ENCODE measurements around the gene VWA1. TPM values are rescaled to one million over a fixed set of nuclear protein-coding genes. Genes with fewer than 3 reads are reported as not detected.
"Not testable (repeated sequence)": the region's sequence is repeated elsewhere in the genome, so short reads cannot be mapped to it uniquely, and the experiment has no call there.

The VWA1 gene
- total and polyA plus RNA-seq, 2 experiments from 2014 or later: 7.2 to 31.5 TPM

GRCh38 chr1:1482856-1483255, 47.4 kb downstream of the VWA1 start (continued):
- no peak for TF ChIP-seq ZNF331 (CRISPR knock-in tag; IDR thresholded peaks at IDR 0.05; ENCODE audit: low read depth)
- no peak for TF ChIP-seq CREB1 (CRISPR knock-in tag; IDR thresholded peaks at IDR 0.05; ENCODE audit: low read depth)
- no peak for TF ChIP-seq POLR2AphosphoS5 (IDR thresholded peaks at IDR 0.05; ENCODE audit: low read depth)
- no peak for TF ChIP-seq EZH2phosphoT487 (IDR thresholded peaks at IDR 0.05; ENCODE audit: unreplicated experiment)

DNA sequence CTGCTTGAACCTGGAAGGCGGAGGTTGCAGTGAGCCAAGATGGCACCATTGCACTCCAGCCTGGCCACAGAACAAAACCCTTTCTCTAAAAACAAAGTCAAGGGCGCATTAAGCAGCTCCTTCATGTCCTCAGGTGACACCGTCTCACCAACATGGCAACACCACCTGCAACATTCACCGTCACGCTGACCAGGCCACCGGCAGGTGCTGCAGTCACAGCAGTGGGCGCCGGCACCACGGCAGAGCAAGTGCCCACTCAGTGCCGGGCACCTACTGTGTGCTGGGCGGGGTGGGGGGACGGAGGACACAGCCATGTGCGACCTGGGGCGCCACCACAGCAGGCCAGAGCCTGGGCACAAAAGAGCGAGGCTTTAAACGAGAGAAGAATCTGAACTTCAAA, 48.2 kb downstream of the VWA1 start:
- Histone ChIP-seq H3K27ac (ENCODE audit: low read depth) (no peak overlapping the region), H2AFZ (no peak overlapping the region), H3F3A (replicated peaks; ENCODE audit: low read depth) (0 out of 2 replicates have a peak, but pooled peaks cover 7% of the 10 kb centered on the region), H3K4me2 (no peak overlapping the region), H4K20me1 (replicated peaks; ENCODE audit: insufficient read depth) (0 out of 2 replicates have a peak, but pooled peaks cover 3% of the 10 kb centered on the region), H3K4me3 (no peak overlapping the region), H3K79me2 (replicated peaks; ENCODE audit: insufficient read depth) (no peaks in the 10 kb centered on the region), H3K4me1 (ENCODE audit: insufficient read depth) (no peaks in the 10 kb centered on the region), H3K9me2 (ENCODE audit: insufficient read depth) (no peaks in the 10 kb centered on the region), H3K27me3 (ENCODE audit: insufficient read depth) (no peaks in the 10 kb centered on the region), H3K36me3 (ENCODE audit: insufficient read depth) (peaks cover 18% of the 10 kb centered on the region)
- no peak for TF ChIP-seq EZH2 (IDR thresholded peaks at IDR 0.05; ENCODE audit: low read depth, unreplicated experiment)
- TF ChIP-seq STAT1 (IDR thresholded peaks at IDR 0.05; ENCODE audit: unreplicated experiment): no peak
- no peak for TF ChIP-seq REST (IDR thresholded peaks at IDR 0.05; ENCODE audit: unreplicated experiment)
- no peak for TF ChIP-seq ETS1 (IDR thresholded peaks at IDR 0.05)
- no peak for TF ChIP-seq NANOG (IDR thresholded peaks at IDR 0.05; ENCODE audit: borderline replicate concordance)
- no peak for TF ChIP-seq POLR2AphosphoS5 (IDR thresholded peaks at IDR 0.05; ENCODE audit: low read depth)
- TF ChIP-seq EZH2phosphoT487 (IDR thresholded peaks at IDR 0.05; ENCODE audit: unreplicated experiment): no peak
- peaks cover 8% of the 10 kb centered on the region for H3K27me3 Mint-ChIP-seq (ENCODE audit: insufficient read depth, low read depth, poor library complexity)
- H3K4me1 Mint-ChIP-seq: no peaks in the 10 kb centered on the region
- no peak overlapping the region for H3K4me3 Mint-ChIP-seq
- no peak for ATAC-seq
- no peak for DNase-seq (ENCODE audit: low spot score)
- peaks cover 66% of the 10 kb centered on the region for H3K36me3 Mint-ChIP-seq (ENCODE audit: low read depth)
- H3K27ac Mint-ChIP-seq: no peak overlapping the region
- H3K9me3 Mint-ChIP-seq: no peaks in the 10 kb centered on the region

DNA sequence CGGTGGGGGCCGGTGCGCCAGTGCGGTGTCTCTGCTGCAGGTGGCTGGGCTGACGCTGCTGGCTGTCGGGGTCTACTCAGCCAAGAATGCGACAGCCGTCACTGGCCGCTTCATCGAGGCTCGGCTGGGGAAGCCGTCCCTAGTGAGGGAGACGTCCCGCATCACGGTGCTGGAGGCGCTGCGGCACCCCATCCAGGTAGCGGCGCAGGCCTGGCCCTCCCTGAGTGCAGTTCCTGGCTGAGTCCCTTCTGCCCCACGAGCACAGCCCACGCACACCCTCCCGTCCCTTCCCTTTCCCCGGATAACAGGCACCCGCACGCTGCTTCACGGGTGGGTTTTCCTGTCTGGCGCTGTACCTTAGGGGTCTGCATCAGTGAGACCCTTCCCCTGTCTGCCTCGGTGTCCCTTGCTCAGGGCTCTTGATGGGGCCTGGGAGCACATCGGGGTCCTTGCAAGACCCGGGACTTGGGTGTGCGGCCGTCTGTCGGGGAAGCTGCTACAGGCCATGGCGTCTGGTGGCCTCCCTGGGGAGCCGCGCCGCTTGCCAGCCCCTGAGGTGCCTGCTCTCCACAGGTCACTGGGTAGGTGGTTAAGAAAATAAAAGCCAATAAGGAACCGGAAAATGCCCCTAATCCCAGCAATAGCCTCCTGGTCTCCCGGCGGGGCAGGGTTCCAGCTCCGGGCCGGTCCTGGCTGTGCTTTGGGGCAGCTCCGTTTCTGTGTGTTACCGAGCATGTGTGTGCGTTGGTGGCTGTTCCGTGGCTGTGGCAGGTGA, 49.7 kb downstream of the VWA1 start:
- H3K36me3 ChIP-seq (ENCODE audit: insufficient read depth): peaks cover 20% of the 10 kb centered on the region
- not testable (repeated sequence) for H3K27me3 Mint-ChIP-seq (ENCODE audit: insufficient read depth, low read depth, poor library complexity); H3K9me3 Mint-ChIP-seq; H3K4me1 ChIP-seq (ENCODE audit: insufficient read depth); H3K27me3 ChIP-seq (ENCODE audit: insufficient read depth); H3K79me2 ChIP-seq (replicated peaks; ENCODE audit: insufficient read depth); H3F3A ChIP-seq (replicated peaks; ENCODE audit: low read depth); H3K9me2 ChIP-seq (ENCODE audit: insufficient read depth); H4K20me1 ChIP-seq (replicated peaks; ENCODE audit: insufficient read depth); H3K4me2 ChIP-seq; H3K27ac ChIP-seq (ENCODE audit: low read depth); ATAC-seq; H3K27ac Mint-ChIP-seq; DNase-seq (ENCODE audit: low spot score); H3K4me1 Mint-ChIP-seq; H3K4me3 ChIP-seq; H3K4me3 Mint-ChIP-seq; H2AFZ ChIP-seq
- peaks cover 68% of the 10 kb centered on the region for H3K36me3 Mint-ChIP-seq (ENCODE audit: low read depth)

DNA sequence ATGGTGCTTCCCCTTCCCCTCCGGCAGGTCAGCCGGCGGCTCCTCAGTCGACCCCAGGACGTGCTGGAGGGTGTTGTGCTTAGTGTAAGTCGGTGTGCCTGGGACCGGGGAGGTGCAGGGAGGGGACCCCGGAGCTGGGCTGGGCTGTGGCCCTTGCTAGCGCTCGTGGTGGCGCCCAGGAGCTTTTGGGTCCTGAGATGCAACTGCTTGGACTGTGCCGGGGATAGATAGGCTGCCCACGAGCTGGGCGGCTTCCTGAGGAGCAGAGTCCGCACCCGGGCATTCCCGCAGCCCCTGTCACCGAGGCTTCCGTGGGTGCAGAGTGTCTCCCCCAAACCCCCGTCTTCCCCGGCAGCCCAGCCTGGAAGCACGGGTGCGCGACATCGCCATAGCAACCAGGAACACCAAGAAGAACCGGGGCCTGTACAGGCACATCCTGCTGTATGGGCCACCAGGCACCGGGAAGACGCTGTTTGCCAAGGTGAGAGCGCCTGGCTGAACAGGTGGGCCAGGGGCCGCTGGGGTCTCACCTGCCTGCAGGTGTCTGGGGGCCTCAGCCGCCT, 50.3 kb downstream of the VWA1 start:
- H2AFZ ChIP-seq; H3K4me3 ChIP-seq; H3K4me3 Mint-ChIP-seq; H3K4me1 Mint-ChIP-seq; H3K4me1 ChIP-seq (ENCODE audit: insufficient read depth); H3K4me2 ChIP-seq; ATAC-seq; H4K20me1 ChIP-seq (replicated peaks; ENCODE audit: insufficient read depth); H3K9me2 ChIP-seq (ENCODE audit: insufficient read depth); H3K27me3 Mint-ChIP-seq (ENCODE audit: insufficient read depth, low read depth, poor library complexity); H3K27ac ChIP-seq (ENCODE audit: low read depth); H3K79me2 ChIP-seq (replicated peaks; ENCODE audit: insufficient read depth); H3F3A ChIP-seq (replicated peaks; ENCODE audit: low read depth); DNase-seq (ENCODE audit: low spot score); H3K27me3 ChIP-seq (ENCODE audit: insufficient read depth); H3K27ac Mint-ChIP-seq; H3K9me3 Mint-ChIP-seq: not testable (repeated sequence)
- peaks cover 22% of the 10 kb centered on the region for H3K36me3 ChIP-seq (ENCODE audit: insufficient read depth)
- peaks cover 68% of the 10 kb centered on the region for H3K36me3 Mint-ChIP-seq (ENCODE audit: low read depth)
